Tibial artery (tissue), 4 donors: Measurements from ENCODE around the gene BCL7B.

ENCODE experiments used
- DNase-seq, 2 donors: peaks; one replicate each; pipeline ENCODE4 v3.0.0-alpha.2; 2019
- H3K27ac ChIP-seq, 2 donors: fragments of 200-600 bp; sonication (generic) in 1 of 2; 1 replicate in 1 of 2; 2 replicates in 1 of 2; pipeline ENCODE4 v1.5.1; 2018 to 2019; ENCODE audit warnings: mild to moderate bottlenecking in 1 of 2
- H3K27me3 ChIP-seq, 2 donors: fragments of 200-600 bp; sonication (generic) in 1 of 2; one replicate each; pipeline versions ENCODE4 v1.5.1 to v1.6.0; 2016 to 2019
- H3K36me3 ChIP-seq, 3 donors: fragments of 200-600 bp; sonication (generic) in 2 of 3; one replicate each; pipeline ENCODE4 v1.5.1; 2016 to 2019; ENCODE audit warnings: mild to moderate bottlenecking in 2 of 3
- H3K4me1 ChIP-seq, 4 donors: fragments of 200-600 bp; sonication (generic) in 2 of 4; 1 replicate in 3 of 4; 2 replicates in 1 of 4; pipeline ENCODE4 v1.5.1; 2016 to 2019
- H3K4me3 ChIP-seq, 2 donors: fragments of 200-600 bp; sonication (generic) in 1 of 2; 1 replicate in 1 of 2; 2 replicates in 1 of 2; pipeline ENCODE4 v1.5.1; 2018 to 2019; ENCODE audit warnings: mild to moderate bottlenecking in 2 of 2
- H3K9me3 ChIP-seq, 3 donors: fragments of 200-600 bp; sonication (generic) in 1 of 3; one replicate each; pipeline ENCODE4 v1.5.1; 2016 to 2019
- CTCF ChIP-seq, 2 experiments: fragments of 200-600 bp in 1 of 2; fragments of 450-650 bp in 1 of 2; IDR thresholded peaks; one replicate each; pipeline ENCODE4 v1.5.1; 2017 to 2019; ENCODE audit warnings: antibody characterized with exemption in 2 of 2, mild to moderate bottlenecking in 1 of 2, moderate library complexity in 1 of 2
- intact Hi-C: fragments of 100-400 bp; cut with DNase I; formaldehyde crosslinking; loops from one replicate; pipeline ENCODE4 v1.15.0; 2023; ENCODE audit warnings: low total_unique reads

The BCL7B gene

DNA sequence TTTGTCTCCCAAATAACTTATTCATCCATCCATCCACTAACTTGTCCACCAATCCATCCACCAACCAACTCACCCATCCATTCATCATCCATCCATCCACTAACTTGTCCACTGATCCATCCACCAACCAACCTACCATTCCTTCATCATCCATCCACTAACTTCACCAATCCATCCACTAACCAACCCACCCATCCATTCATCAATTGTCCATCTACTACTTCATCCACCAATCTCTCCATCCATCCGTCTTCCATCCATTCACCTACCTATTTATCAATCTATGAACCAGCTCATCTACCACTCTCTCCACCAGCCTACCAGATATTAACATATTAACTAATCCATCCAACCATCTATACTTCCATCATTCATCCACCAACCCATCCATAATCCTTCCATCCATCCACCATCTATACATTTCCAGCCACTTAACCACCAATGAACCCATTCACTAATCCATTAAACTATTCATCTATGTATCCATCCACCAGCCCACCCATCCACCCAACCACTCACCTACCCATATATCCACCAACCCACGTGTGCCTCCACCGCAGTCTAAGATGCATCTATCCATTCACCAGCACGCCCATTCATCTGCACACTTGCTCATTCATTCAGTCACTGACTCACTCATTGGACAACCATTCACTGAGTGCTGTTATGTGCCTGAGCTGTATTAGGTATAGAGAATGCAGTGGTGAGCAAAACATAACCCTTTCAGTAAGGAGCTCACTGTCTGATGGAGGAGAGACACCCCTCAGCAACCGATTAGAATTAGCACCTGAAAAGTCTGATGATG is 40.7 kb upstream of the BCL7B start:
- no peak for TF ChIP-seq CTCF (IDR thresholded peaks at IDR 0.05)
- DNase-seq = no peak

DNA sequence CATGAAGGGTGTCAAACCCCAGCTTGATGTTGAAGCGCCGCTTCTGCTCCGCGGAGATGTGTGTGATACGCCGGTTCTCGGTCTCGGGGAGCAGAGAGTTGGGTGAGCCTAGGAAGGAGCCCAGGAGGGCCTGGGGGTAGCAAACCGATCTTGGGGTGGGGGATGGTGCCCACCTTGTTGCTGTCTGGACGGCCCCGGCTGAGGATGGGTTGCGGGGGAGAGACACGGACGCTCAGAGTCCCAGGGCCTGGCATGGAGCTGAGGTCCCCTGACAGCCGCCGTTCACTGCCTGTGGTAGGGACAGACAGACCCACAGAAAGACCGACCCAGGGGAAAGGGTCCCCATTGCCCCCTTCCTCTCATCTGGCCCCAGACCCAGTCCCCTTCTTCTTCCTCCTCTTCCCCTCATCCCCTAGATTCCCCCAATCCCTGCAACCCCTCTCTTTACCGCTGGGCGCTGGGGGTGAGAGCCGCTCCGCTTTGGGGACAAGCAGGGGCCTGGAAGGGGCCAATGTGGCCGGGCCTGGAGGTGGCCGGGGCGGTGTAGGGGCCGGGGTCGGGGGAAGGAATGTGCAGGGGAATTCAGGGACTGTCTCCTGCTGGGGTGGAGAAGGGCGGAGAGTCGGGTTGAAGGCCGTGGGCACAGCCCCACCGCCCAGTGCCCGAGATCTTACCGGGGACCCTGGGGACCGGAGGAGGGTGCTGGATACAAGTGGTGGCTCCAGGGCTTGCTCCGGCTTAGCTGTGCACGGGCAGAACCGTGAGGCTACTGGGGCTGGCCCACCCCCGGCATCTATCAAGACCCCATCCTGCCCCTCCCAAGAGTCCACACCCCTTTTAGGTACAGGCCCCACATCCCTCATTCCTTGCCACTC is 38.9 kb upstream of the BCL7B start:
- Histone ChIP-seq H3K27me3 (peaks cover 0 to 34% of the 10 kb centered on the region in 2 donors), H3K36me3 (no peaks in the 10 kb centered on the region), H3K9me3 (no peaks in the 10 kb centered on the region), H3K27ac (no peak overlapping the region), H3K4me3 (no peak overlapping the region), H3K4me1 (no peaks in the 10 kb centered on the region)
- TF ChIP-seq CTCF (IDR thresholded peaks at IDR 0.05) = no peak
- intact Hi-C loops = no loop called here
- no peak for DNase-seq

More for the DNA sequence above, 40.7 kb upstream of the BCL7B start:
- H3K27me3 ChIP-seq = peaks cover 0 to 40% of the 10 kb centered on the region in 2 donors
- no peak overlapping the region for H3K27ac ChIP-seq
- no peak overlapping the region for H3K4me3 ChIP-seq
- no peaks in the 10 kb centered on the region for H3K4me1 ChIP-seq
- H3K36me3 ChIP-seq = no peaks in the 10 kb centered on the region
- no peaks in the 10 kb centered on the region for H3K9me3 ChIP-seq
- intact Hi-C loops = no loop called here

DNA sequence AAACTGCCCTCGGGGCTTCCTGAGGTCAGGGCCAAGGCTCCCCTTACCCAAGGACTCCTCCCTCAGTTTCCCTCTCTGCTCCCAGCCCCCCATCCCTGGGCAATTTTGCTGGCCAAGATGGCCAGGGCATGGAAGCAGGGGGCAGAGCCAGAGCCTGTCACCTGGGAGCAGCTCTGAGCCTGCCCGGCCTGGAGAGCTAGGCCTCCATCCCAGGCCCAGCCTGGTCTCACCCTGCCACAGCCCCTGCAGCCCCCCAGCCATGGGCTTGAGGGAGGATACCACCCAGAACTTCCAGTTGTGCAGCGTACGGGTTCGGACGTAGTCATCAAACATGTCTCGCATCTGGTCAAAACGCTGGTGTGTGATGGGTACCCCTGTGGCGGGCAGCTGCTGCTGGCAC is 37.9 kb upstream of the BCL7B start:
- intact Hi-C loops = no loop called here
- no peaks in the 10 kb centered on the region for H3K9me3 ChIP-seq
- H3K4me3 ChIP-seq = no peak overlapping the region
- DNase-seq = no peak
- no peaks in the 10 kb centered on the region for H3K4me1 ChIP-seq
- no peak for TF ChIP-seq CTCF (IDR thresholded peaks at IDR 0.05)
- H3K27me3 ChIP-seq = peaks cover 0 to 28% of the 10 kb centered on the region in 2 donors
- H3K36me3 ChIP-seq = no peaks in the 10 kb centered on the region
- no peak overlapping the region for H3K27ac ChIP-seq

DNA sequence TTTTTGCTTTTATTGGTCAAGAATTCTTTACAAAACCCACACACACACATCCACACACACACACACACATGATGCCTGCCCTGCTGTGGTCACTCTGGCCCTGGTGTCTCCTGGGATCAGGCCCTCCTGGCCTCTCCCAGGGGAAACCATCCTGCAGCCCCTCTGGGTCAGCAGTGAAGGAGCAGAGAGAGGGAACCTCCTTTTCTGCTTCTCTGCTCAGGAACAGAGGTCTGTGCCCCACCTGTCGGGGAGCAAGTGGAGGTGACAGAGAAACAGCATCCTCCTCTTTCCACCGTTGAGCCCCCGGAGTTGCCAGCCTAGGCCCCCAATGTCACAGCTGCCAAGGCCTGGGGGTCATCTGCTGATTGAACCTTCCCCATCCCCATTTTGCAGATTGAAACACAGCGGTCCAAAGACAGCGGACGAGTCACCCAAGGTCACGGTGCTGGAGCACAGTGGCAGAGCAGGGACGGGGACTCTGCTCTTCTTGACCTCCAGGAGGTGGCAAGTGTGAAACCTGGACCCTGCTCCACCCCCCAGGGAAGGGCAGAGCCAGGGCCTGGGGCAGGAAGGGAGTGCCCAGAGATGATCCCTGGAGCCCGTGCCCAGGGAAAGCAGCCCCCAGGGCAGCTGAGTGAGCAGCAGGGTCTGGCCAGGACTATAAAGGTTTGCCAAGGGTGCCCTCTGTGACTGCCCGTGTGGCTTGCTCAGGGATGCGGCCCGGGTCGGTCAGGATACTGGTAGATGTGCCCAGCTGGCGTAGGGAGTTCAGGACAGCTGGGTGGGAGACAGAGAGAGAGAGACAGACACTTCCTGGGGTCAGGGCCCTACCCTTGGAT is 35.9 kb upstream of the BCL7B start:
- Histone ChIP-seq H3K36me3 (no peaks in the 10 kb centered on the region), H3K9me3 (no peaks in the 10 kb centered on the region), H3K27ac (no peak overlapping the region), H3K4me1 (no peaks in the 10 kb centered on the region), H3K4me3 (no peak overlapping the region), H3K27me3 (peaks cover 0 to 26% of the 10 kb centered on the region in 2 donors)
- TF ChIP-seq CTCF (IDR thresholded peaks at IDR 0.05) = no peak
- DNase-seq = no peak
- intact Hi-C loops = no loop called here

- no peaks in the 10 kb centered on the region for H3K4me1 ChIP-seq
- no peak for DNase-seq
These were observed 29.4 kb upstream of the BCL7B start for GRCh38 chr7:73586911-73587310.

More at GRCh38 chr7:73586911-73587310, 29.4 kb upstream of the BCL7B start:
- intact Hi-C loops = loop anchor here (2.0 kb wide), 1 partner anchor 50 kb away; no protein-coding TSS in a partner anchor
- Histone ChIP-seq H3K27ac (no peak overlapping the region), H3K9me3 (no peaks in the 10 kb centered on the region), H3K36me3 (no peaks in the 10 kb centered on the region), H3K4me3 (no peak overlapping the region), H3K27me3 (no peaks in the 10 kb centered on the region)
- no peak for TF ChIP-seq CTCF (IDR thresholded peaks at IDR 0.05)
